ENCODE results near the gene ASNSD1. TPM values are rescaled to one million over a fixed set of nuclear protein-coding genes. Genes with fewer than 3 reads are reported as not detected.

Gene ASNSD1
- total and polyA plus RNA-seq, 2 of the 8 experiments (the other 6 are each of a cell fraction or from before 2014, with no cell fraction given) = 14.1 to 44.8 TPM

DNA sequence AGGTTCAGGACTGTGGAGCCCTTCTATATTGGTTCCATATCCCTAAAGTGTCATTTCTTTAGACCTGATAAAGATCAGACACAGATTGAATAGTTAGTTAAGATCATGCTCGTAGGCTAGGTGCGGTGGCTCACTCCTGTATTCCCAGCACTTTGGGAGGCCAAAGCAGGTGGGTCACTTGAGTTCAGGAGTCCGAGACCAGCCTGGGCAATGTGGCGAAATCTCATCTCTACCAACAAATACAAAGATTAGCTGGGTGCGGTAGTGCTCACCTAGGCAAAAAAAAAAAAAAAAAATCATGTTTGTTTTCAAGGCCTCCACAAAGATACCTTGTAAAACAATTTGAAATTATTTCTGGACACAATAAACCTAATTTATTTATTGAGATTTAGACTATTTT, 8.7 kb downstream of the ASNSD1 start:
- no peak overlapping the region for H2BK12ac ChIP-seq (ENCODE audit: low read depth, low read length)
- CTCF ChIA-PET (ENCODE audit: partially characterized antibody) = interaction anchor here (1.2 to 8.8 kb wide), 2 partner anchors 10 to 81 kb away, joined by 7 to 82 read pairs; partner anchors contain the start of gene ASNSD1

More for the DNA sequence above, 8.7 kb downstream of the ASNSD1 start:
- H3K4me1 ChIP-seq (replicated peaks in 1 of 4; ENCODE audit: control insufficient read depth in 3 of 4, insufficient read depth in 4 of 4, low read length in 3 of 4) = peaks cover 0 to 4% (median 0%) of the 10 kb centered on the region in 4 experiments; a peak in 3 of 7 replicates
- H2BK20ac ChIP-seq (ENCODE audit: low read length) = no peak overlapping the region
- no peak overlapping the region for H2AFZ ChIP-seq (ENCODE audit: low read length)
- peaks cover 4% of the 10 kb centered on the region for H3K23me2 ChIP-seq (ENCODE audit: low read depth, low read length)
- H4K5ac ChIP-seq (ENCODE audit: insufficient read length, low read depth, low read length) = no peak overlapping the region
- no peak overlapping the region for H3K14ac ChIP-seq (ENCODE audit: insufficient read length)
- H2BK5ac ChIP-seq (ENCODE audit: low read depth, low read length) = no peak overlapping the region
- no peak overlapping the region for H4K8ac ChIP-seq (ENCODE audit: extremely low read depth, insufficient read depth, low read length)
- H3K36me3 ChIP-seq (ENCODE audit: control insufficient read depth in 2 of 4, insufficient read depth in 4 of 4, low read length in 3 of 4) = peaks cover 2 to 48% (median 24%) of the 10 kb centered on the region in 4 experiments; a peak in 7 of 8 replicates
- H3K4ac ChIP-seq (replicated peaks; ENCODE audit: insufficient read length, low read depth, low read length) = no peak overlapping the region
- no peak overlapping the region for H3K4me2 ChIP-seq (ENCODE audit: insufficient read depth in 1 of 2, low read depth in 2 of 2, low read length in 2 of 2)
- H2BK120ac ChIP-seq (replicated peaks; ENCODE audit: low read depth, low read length) = no peak overlapping the region
- WGBS, 2 experiments (ENCODE audit: extremely low coverage in 1 of 2, insufficient coverage in 1 of 2, insufficient read length in 1 of 2, insufficient replicate concordance in 2 of 2, low coverage in 1 of 2, low lambda C conversion rate in 2 of 2, missing lambda C conversion rate in 1 of 2) = 90% methylated on average over 5 of the region's 5 CpGs; no CpG with 5 or more reads in 1 of the 2 experiments
- H3K27me3 ChIP-seq (replicated peaks in 1 of 4; ENCODE audit: control insufficient read depth in 3 of 4, extremely low read depth in 1 of 4, insufficient read depth in 3 of 4, low read length in 3 of 4) = no peaks in the 10 kb centered on the region; a peak in 1 of 7 replicates
- H3K23ac ChIP-seq (ENCODE audit: insufficient read length) = no peak overlapping the region
- H3K9me3 ChIP-seq (ENCODE audit: insufficient read depth in 2 of 2, low read depth in 1 of 2, low read length in 1 of 2) = no peaks in the 10 kb centered on the region
- TF ChIP-seq CHD2 (IDR thresholded peaks at IDR 0.05; ENCODE audit: low read length) (no peak), NRF1 (IDR thresholded peaks at IDR 0.05; ENCODE audit: low read depth, low read length) (no peak), TAF1 (IDR thresholded peaks at IDR 0.05; ENCODE audit: low read depth, low read length) (no peak), MAFK (IDR thresholded peaks at IDR 0.05; ENCODE audit: low read depth, low read length) (no peak), CEBPB (IDR thresholded peaks at IDR 0.05; ENCODE audit: low read depth, low read length) (no peak)
- POLR2A ChIA-PET (ENCODE audit: partially characterized antibody) = interaction anchor here (0.8 kb wide), 1 partner anchor 8 kb away, joined by 4 read pairs; no protein-coding TSS in a partner anchor
- no peak overlapping the region for H2AK5ac ChIP-seq (ENCODE audit: low read depth, low read length)
- H3K9ac ChIP-seq (replicated peaks in 1 of 4; ENCODE audit: extremely low read depth in 1 of 4, low read depth in 3 of 4, low read length in 3 of 4) = no peak overlapping the region
- no peak overlapping the region for H4K91ac ChIP-seq (replicated peaks; ENCODE audit: insufficient read length, low read length)
- no peak overlapping the region for H3K27ac ChIP-seq (ENCODE audit: low read depth, low read length)
- H3K56ac ChIP-seq (replicated peaks; ENCODE audit: insufficient read length, low read depth, low read length) = no peak overlapping the region
- no peak overlapping the region for H3K4me3 ChIP-seq (ENCODE audit: extremely low read depth in 1 of 4, insufficient read depth in 2 of 4, low read depth in 3 of 4, low read length in 4 of 4)
- H3K18ac ChIP-seq (ENCODE audit: extremely low read depth, low read length) = no peak overlapping the region
- H3K79me2 ChIP-seq (ENCODE audit: control insufficient read depth in 1 of 2, insufficient read depth in 2 of 2, low read length in 2 of 2) = no peaks in the 10 kb centered on the region
- FAIRE-seq = no peak
- no peak overlapping the region for H2BK15ac ChIP-seq (ENCODE audit: low read length)
- peaks cover 0 to 2% of the 10 kb centered on the region in 2 experiments for H4K20me1 ChIP-seq (replicated peaks in 1 of 2; ENCODE audit: control insufficient read depth in 1 of 2, insufficient read depth in 2 of 2, low read length in 2 of 2)
- no peaks in the 10 kb centered on the region for H3K79me1 ChIP-seq (ENCODE audit: low read depth, low read length)
- DNase-seq (ENCODE audit: low read depth in 1 of 2, low spot score in 2 of 2) = no peak
